ENCODE data around the gene SPTLC2. TPM values are rescaled to one million over a fixed set of nuclear protein-coding genes. Genes with fewer than 3 reads are reported as not detected.

The SPTLC2 gene
- total RNA-seq, 1 experiment from 2014 or later: 15.8 TPM

DNA sequence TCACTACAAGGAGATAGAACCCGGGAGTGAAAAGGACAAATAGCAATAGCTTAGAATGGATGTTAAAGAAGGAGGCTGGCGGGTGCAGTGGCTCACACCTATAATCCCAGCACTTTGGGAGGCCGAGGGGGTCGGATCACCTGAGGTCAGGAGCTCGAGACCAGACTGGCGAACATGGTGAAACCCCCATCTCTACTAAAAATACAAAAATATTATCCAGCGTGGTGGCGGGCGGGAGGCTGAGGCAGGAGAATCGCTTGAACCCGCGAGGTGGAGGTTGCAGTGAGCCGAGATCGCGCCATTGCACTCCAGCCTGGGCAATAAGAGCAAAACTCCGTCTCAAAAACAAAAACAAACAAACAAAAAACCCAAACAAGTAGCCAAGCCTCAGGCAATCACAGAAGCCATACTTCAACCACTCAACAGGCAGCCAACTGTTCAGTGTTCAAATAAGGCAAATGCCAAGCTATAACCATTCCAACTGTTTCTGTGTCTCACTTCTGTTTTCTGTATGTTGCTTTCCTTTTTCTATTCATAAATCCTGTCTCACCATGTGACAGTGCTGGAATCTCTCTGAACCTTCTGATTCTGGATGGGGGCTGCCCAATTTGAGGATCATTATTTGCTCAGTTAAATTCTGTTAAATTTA is 3.9 kb upstream of the SPTLC2 start:
- no TSS peak for BruUV-seq (replicated peaks)
- ChIA-PET POLR2A (interaction anchor here (0.7 to 0.9 kb wide), 2 partner anchors 10 to 21 kb away, joined by 3 read pairs; no protein-coding TSS in a partner anchor), CTCF (interaction anchor here (0.6 kb wide), 2 partner anchors 66 to 157 kb away, joined by 3 to 4 read pairs; no protein-coding TSS in a partner anchor)
- H3K4me1 Mint-ChIP-seq (ENCODE audit: insufficient read depth, unreplicated experiment): peaks cover 4% of the 10 kb centered on the region
- no peak for DNase-seq (ENCODE audit: unreplicated experiment)
- H3K36me3 Mint-ChIP-seq (ENCODE audit: insufficient read depth, unreplicated experiment): no peaks in the 10 kb centered on the region
- TF ChIP-seq, protein P1, sequence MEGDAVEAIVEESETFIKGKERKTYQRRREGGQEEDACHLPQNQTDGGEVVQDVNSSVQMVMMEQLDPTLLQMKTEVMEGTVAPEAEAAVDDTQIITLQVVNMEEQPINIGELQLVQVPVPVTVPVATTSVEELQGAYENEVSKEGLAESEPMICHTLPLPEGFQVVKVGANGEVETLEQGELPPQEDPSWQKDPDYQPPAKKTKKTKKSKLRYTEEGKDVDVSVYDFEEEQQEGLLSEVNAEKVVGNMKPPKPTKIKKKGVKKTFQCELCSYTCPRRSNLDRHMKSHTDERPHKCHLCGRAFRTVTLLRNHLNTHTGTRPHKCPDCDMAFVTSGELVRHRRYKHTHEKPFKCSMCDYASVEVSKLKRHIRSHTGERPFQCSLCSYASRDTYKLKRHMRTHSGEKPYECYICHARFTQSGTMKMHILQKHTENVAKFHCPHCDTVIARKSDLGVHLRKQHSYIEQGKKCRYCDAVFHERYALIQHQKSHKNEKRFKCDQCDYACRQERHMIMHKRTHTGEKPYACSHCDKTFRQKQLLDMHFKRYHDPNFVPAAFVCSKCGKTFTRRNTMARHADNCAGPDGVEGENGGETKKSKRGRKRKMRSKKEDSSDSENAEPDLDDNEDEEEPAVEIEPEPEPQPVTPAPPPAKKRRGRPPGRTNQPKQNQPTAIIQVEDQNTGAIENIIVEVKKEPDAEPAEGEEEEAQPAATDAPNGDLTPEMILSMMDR (IDR thresholded peaks at IDR 0.05; ENCODE audit: unreplicated experiment): no peak
- no peaks in the 10 kb centered on the region for H3K9me3 Mint-ChIP-seq (ENCODE audit: unreplicated experiment)
- intact Hi-C loops (cut with micrococcal nuclease): no loop called here
- H3K4me3 Mint-ChIP-seq (ENCODE audit: unreplicated experiment): no peak overlapping the region
- H3K27ac Mint-ChIP-seq (ENCODE audit: low read depth, unreplicated experiment): no peak overlapping the region
- no peaks in the 10 kb centered on the region for H3K27me3 Mint-ChIP-seq (ENCODE audit: insufficient read depth, unreplicated experiment)

GRCh38 chr14:77618381-77618970 is 2.0 kb upstream of the SPTLC2 start:
- TF ChIP-seq, protein P1 (IDR thresholded peaks at IDR 0.05; ENCODE audit: unreplicated experiment): no peak
- H3K4me1 Mint-ChIP-seq (ENCODE audit: insufficient read depth, unreplicated experiment): peaks cover 11% of the 10 kb centered on the region
- ChIA-PET POLR2A (no interaction called here), CTCF (interaction anchor here (1.0 to 2.5 kb wide), 3 partner anchors 8 to 88 kb away, joined by 3 to 6 read pairs (median 5); no protein-coding TSS in a partner anchor)
- no peak overlapping the region for H3K27ac Mint-ChIP-seq (ENCODE audit: low read depth, unreplicated experiment)
- H3K4me3 Mint-ChIP-seq (ENCODE audit: unreplicated experiment): no peak overlapping the region
- no TSS peak for BruUV-seq (replicated peaks)
- DNase-seq (ENCODE audit: unreplicated experiment): no peak
- no peaks in the 10 kb centered on the region for H3K27me3 Mint-ChIP-seq (ENCODE audit: insufficient read depth, unreplicated experiment)
- no peaks in the 10 kb centered on the region for H3K9me3 Mint-ChIP-seq (ENCODE audit: unreplicated experiment)
- intact Hi-C loops (cut with micrococcal nuclease): no loop called here
- no peaks in the 10 kb centered on the region for H3K36me3 Mint-ChIP-seq (ENCODE audit: insufficient read depth, unreplicated experiment)

DNA sequence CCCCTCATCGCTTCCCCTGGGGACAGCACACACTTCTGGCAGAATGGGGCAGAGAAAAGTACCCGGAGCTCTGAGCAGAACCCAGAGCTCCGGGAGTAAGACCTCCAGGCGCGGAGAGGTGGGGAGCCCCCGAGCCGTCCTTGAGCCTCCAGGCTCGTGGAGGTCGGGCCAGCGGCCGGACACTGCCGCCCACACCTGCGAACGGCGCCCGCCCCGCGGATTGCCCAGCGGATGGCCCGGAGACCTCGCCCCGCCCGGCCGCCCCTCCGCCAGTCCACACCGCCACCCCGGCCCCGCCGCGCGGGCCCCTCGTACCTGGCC is 344 bp downstream of the SPTLC2 start:
- Mint-ChIP-seq H3K27ac (ENCODE audit: low read depth, unreplicated experiment) (peak overlapping the region; percentile 92), H3K4me1 (ENCODE audit: insufficient read depth, unreplicated experiment) (peaks cover 28% of the 10 kb centered on the region), H3K27me3 (ENCODE audit: insufficient read depth, unreplicated experiment) (no peaks in the 10 kb centered on the region), H3K9me3 (ENCODE audit: unreplicated experiment) (no peaks in the 10 kb centered on the region), H3K36me3 (ENCODE audit: insufficient read depth, unreplicated experiment) (no peaks in the 10 kb centered on the region), H3K4me3 (ENCODE audit: unreplicated experiment) (peak overlapping the region; percentile 89)
- ChIA-PET POLR2A (interaction anchor here (0.7 to 1.2 kb wide), 4 partner anchors 9 to 71 kb away, joined by 3 to 4 read pairs (median 4); no protein-coding TSS in a partner anchor), CTCF (no interaction called here)
- intact Hi-C loops (cut with micrococcal nuclease): loop anchor here (2.0 kb wide), 1 partner anchor 91 kb away; no protein-coding TSS in a partner anchor
- DNase-seq (ENCODE audit: unreplicated experiment): no peak
- TF ChIP-seq, protein P1 (IDR thresholded peaks at IDR 0.05; ENCODE audit: unreplicated experiment): no peak
- BruUV-seq (replicated peaks): no TSS peak

- Mint-ChIP-seq H3K4me1 (ENCODE audit: insufficient read depth, unreplicated experiment) (peaks cover 28% of the 10 kb centered on the region), H3K27ac (ENCODE audit: low read depth, unreplicated experiment) (peak overlapping the region; percentile 92), H3K4me3 (ENCODE audit: unreplicated experiment) (peak overlapping the region; percentile 89), H3K9me3 (ENCODE audit: unreplicated experiment) (no peaks in the 10 kb centered on the region), H3K36me3 (ENCODE audit: insufficient read depth, unreplicated experiment) (no peaks in the 10 kb centered on the region), H3K27me3 (ENCODE audit: insufficient read depth, unreplicated experiment) (no peaks in the 10 kb centered on the region)
- intact Hi-C loops (cut with micrococcal nuclease): loop anchor here (2.0 kb wide), 1 partner anchor 91 kb away; no protein-coding TSS in a partner anchor
- CTCF ChIA-PET: interaction anchor here (0.6 kb wide), 2 partner anchors 18 to 197 kb away, joined by 3 read pairs; no protein-coding TSS in a partner anchor
- TF ChIP-seq, protein P1 (IDR thresholded peaks at IDR 0.05; ENCODE audit: unreplicated experiment): no peak
- POLR2A ChIA-PET: interaction anchor here (0.7 to 1.2 kb wide), 5 partner anchors 8 to 93 kb away, joined by 3 to 7 read pairs (median 4); no protein-coding TSS in a partner anchor
- no peak for DNase-seq (ENCODE audit: unreplicated experiment)
- TSS peak; percentile 40 for BruUV-seq (replicated peaks)
Observed at GRCh38 chr14:77615361-77616132, 890 bp downstream of the SPTLC2 start.

Measured in MCF 10A (cell line).